Panc1 (cell line): ENCODE measurements around the gene TMEM248. TPM values are rescaled to one million over a fixed set of nuclear protein-coding genes. Genes with fewer than 3 reads are reported as not detected.
A peak's percentile ranks its signal among the peaks of the same experiment; 100 is the strongest.

Experiments used
- ATAC-seq: fragments of 200-7000 bp; cut with Tn5 transposase; 2 replicates; pipeline ENCODE4 v1.9.1; 2020; ENCODE audit warnings: mild to moderate bottlenecking, moderate library complexity
- BruUV-seq: library from RNA; stranded (reverse); fragments of 400-500 nt; replicated peaks from 2 replicates; lab custom pipeline; 2021; lab: Mats Ljungman, UMichigan
- CTCF ChIA-PET: fragments of 300-600 bp; sonication (Branson Sonifier 250); formaldehyde crosslinking; loops from one replicate; lab custom pipeline; 2022; ENCODE audit warnings: antibody characterized with exemption; lab: Charles Lee
- POLR2A ChIA-PET: fragments of 300-600 bp; sonication (Branson Sonifier 250); formaldehyde crosslinking; loops from one replicate; lab custom pipeline; 2022; ENCODE audit warnings: antibody characterized with exemption; lab: Charles Lee
- DNase-seq: peaks from one replicate; pipeline ENCODE4 v3.0.0-alpha.2; 2010; ENCODE audit warnings: low read depth, low spot score
- H3K27ac ChIP-seq: 2 replicates; pipeline ENCODE4 v1.5.1; 2011; ENCODE audit warnings: mild to moderate bottlenecking, low read length, inconsistent platforms
- H3K27me3 ChIP-seq: fragments of 200-500 bp; sonication (Bioruptor generic); 2 replicates; pipeline ENCODE4 v1.6.0; 2014; ENCODE audit warnings: low read length, inconsistent platforms; ENCODE audit not compliant: control insufficient read depth, insufficient read depth
- H3K36me3 ChIP-seq: fragments of 200-500 bp; sonication (Bioruptor generic); 2 replicates; pipeline ENCODE4 v1.5.1; 2014; ENCODE audit warnings: inconsistent platforms, mild to moderate bottlenecking, low read length, moderate library complexity; ENCODE audit not compliant: control insufficient read depth, insufficient read depth
- H3K4me1 ChIP-seq: 2 replicates; pipeline ENCODE4 v1.5.1; 2011; ENCODE audit warnings: inconsistent platforms, mild to moderate bottlenecking, low read length, moderate library complexity; ENCODE audit not compliant: control insufficient read depth, insufficient read depth
- H3K4me3 ChIP-seq, 2 experiments: 2 replicates each; pipeline ENCODE4 v1.5.1; 2011 to 2012; ENCODE audit warnings: low read depth in 2 of 2, low read length in 2 of 2, mild to moderate bottlenecking in 2 of 2, inconsistent platforms in 1 of 2, moderate library complexity in 1 of 2
- H3K9me3 ChIP-seq: fragments of 200-500 bp; sonication (Bioruptor generic); 2 replicates; pipeline ENCODE4 v1.5.1; 2014; ENCODE audit warnings: low read depth, mild to moderate bottlenecking, inconsistent platforms, low read length, moderate library complexity; ENCODE audit not compliant: control insufficient read depth, insufficient read depth
- CTCF ChIP-seq: fragments of 450-650 bp; IDR thresholded peaks from 2 replicates; pipeline ENCODE4 v1.5.1; 2017; ENCODE audit warnings: mild to moderate bottlenecking
- POLR2AphosphoS5 ChIP-seq: IDR thresholded peaks from 2 replicates; pipeline ENCODE4 v1.6.1; 2012; ENCODE audit warnings: mild to moderate bottlenecking, low read depth, low read length, moderate library complexity
- REST ChIP-seq, 2 experiments: IDR thresholded peaks; 2 replicates each; pipeline ENCODE4 v1.6.1; 2011 to 2012; ENCODE audit warnings: low read depth in 2 of 2, control low read depth in 1 of 2, low read length in 1 of 2, mild to moderate bottlenecking in 1 of 2, moderate library complexity in 1 of 2; ENCODE audit not compliant: insufficient read depth in 1 of 2
- SIN3A ChIP-seq: IDR thresholded peaks from 2 replicates; pipeline ENCODE4 v1.6.1; 2012; ENCODE audit warnings: low read depth, mild to moderate bottlenecking, low read length, moderate library complexity, borderline replicate concordance; ENCODE audit not compliant: insufficient read depth
- TCF7L2 ChIP-seq: IDR thresholded peaks from 2 replicates; pipeline ENCODE4 v1.6.1; 2011; ENCODE audit warnings: mild to moderate bottlenecking, low read depth, low read length, inconsistent platforms
- in situ Hi-C: cut with HindIII; loops from 2 replicates; pipeline ENCODE4 v1.10.0; 2016; ENCODE audit warnings: low sequenced_read_pairs, low pct_unique_long_range_greater_than_20kb
- intact Hi-C: fragments of 100-400 bp; cut with micrococcal nuclease; formaldehyde crosslinking; loops from one replicate; pipeline ENCODE4 v1.10.0; 2022; ENCODE audit not compliant: unreplicated experiment
- total RNA-seq: library from RNA; stranded (reverse); gene quantifications from one replicate; pipeline ENCODE4 v1.2.1, GENCODE V29; 2021; ENCODE audit not compliant: unreplicated experiment

The TMEM248 gene
- total RNA-seq, 1 experiment from 2014 or later, result 176 TPM

- DNase-seq (no peak), ATAC-seq (no peak)
- Histone ChIP-seq H3K9me3 (no peaks in the 10 kb centered on the region), H3K4me1 (no peaks in the 10 kb centered on the region), H3K27me3 (no peaks in the 10 kb centered on the region), H3K27ac (no peak overlapping the region), H3K36me3 (no peaks in the 10 kb centered on the region), H3K4me3 (no peak overlapping the region)
- in situ Hi-C loops (no loop called here), intact Hi-C loops (no loop called here)
- no TSS peak for BruUV-seq
- no peak for TF ChIP-seq POLR2AphosphoS5
- TF ChIP-seq TCF7L2, result no peak
- no peak for TF ChIP-seq REST (IDR thresholded peaks at IDR 0.05; ENCODE audit: insufficient read depth in 1 of 2, low read depth in 2 of 2, low read length in 1 of 2)
- no peak for TF ChIP-seq SIN3A
- no peak for TF ChIP-seq CTCF
- ChIA-PET POLR2A (interaction anchor here (0.8 kb wide), 1 partner anchor 36 kb away, joined by 3 read pairs; no protein-coding TSS in a partner anchor), CTCF (no interaction called here)
These were observed 8.9 kb downstream of the TMEM248 start for GRCh38 chr7:66929935-66930334.

- DNase-seq (no peak), ATAC-seq (peak; percentile 46)
- Histone ChIP-seq H3K4me1 (no peaks in the 10 kb centered on the region), H3K27me3 (no peaks in the 10 kb centered on the region), H3K27ac (no peak overlapping the region), H3K9me3 (no peaks in the 10 kb centered on the region), H3K4me3 (no peak overlapping the region), H3K36me3 (no peaks in the 10 kb centered on the region)
- intact Hi-C loops (no loop called here), in situ Hi-C loops (no loop called here)
- no TSS peak for BruUV-seq
- TF ChIP-seq SIN3A, result no peak
- TF ChIP-seq POLR2AphosphoS5, result no peak
- no peak for TF ChIP-seq REST (IDR thresholded peaks at IDR 0.05; ENCODE audit: insufficient read depth in 1 of 2, low read depth in 2 of 2, low read length in 1 of 2)
- no peak for TF ChIP-seq TCF7L2
- no peak for TF ChIP-seq CTCF
- ChIA-PET POLR2A (interaction anchor here (0.8 kb wide), 1 partner anchor 36 kb away, joined by 3 read pairs; no protein-coding TSS in a partner anchor), CTCF (interaction anchor here (0.6 kb wide), 1 partner anchor 17 kb away, joined by 3 read pairs; no protein-coding TSS in a partner anchor)
These were observed 9.3 kb downstream of the TMEM248 start for GRCh38 chr7:66930341-66930740.
